ENCODE data around the gene FAM50A.

The FAM50A gene

DNA sequence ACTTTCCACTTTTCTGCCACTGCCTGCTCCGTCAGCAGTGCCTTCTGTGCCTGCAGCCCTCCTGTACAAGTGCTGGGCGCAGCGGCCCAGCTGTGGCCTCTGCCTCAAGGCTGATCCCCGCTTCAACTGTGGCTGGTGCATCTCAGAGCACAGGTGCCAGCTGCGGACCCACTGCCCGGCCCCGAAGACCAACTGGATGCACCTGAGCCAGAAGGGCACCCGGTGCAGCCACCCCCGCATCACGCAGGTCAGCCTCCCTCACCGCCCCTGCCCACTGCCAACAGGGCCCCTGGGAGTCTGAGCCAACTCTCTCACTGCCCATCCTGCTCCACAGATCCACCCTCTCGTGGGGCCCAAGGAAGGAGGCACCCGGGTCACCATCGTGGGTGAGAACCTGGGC lies 21.7 kb downstream of the FAM50A start:
- H3K27ac ChIP-seq (replicated peaks), result no peak overlapping the region
- no peak for DNase-seq (ENCODE audit: low read depth in 1 of 2, low spot score in 1 of 2)
- TF ChIP-seq CTCF (IDR thresholded peaks at IDR 0.05; ENCODE audit: insufficient read depth, low read length) (no peak), POLR2AphosphoS5 (IDR thresholded peaks at IDR 0.05; ENCODE audit: low read depth) (no peak), SPI1 (IDR thresholded peaks at IDR 0.05; ENCODE audit: borderline replicate concordance, low read depth) (no peak), GABPA (IDR thresholded peaks at IDR 0.05; ENCODE audit: low read depth) (no peak), REST (IDR thresholded peaks at IDR 0.05; ENCODE audit: insufficient replicate concordance, low read depth) (no peak)
- no peak overlapping the region for H3K4me3 ChIP-seq (replicated peaks; ENCODE audit: insufficient read depth, low read length)
- H3K27me3 ChIP-seq (ENCODE audit: insufficient read depth, poor library complexity, severe bottlenecking), result no peaks in the 10 kb centered on the region

GRCh38 chrX:154466036-154466435 lies 22.1 kb downstream of the FAM50A start:
- no peaks in the 10 kb centered on the region for H3K27me3 ChIP-seq (ENCODE audit: insufficient read depth, poor library complexity, severe bottlenecking)
- TF ChIP-seq REST (IDR thresholded peaks at IDR 0.05; ENCODE audit: insufficient replicate concordance, low read depth) (no peak), GABPA (IDR thresholded peaks at IDR 0.05; ENCODE audit: low read depth) (no peak), SPI1 (IDR thresholded peaks at IDR 0.05; ENCODE audit: borderline replicate concordance, low read depth) (no peak), POLR2AphosphoS5 (IDR thresholded peaks at IDR 0.05; ENCODE audit: low read depth) (no peak), CTCF (IDR thresholded peaks at IDR 0.05; ENCODE audit: insufficient read depth, low read length) (no peak)
- H3K27ac ChIP-seq (replicated peaks), result no peak overlapping the region
- peak in 1 of 2 experiments; percentile 8 for DNase-seq (ENCODE audit: low read depth in 1 of 2, low spot score in 1 of 2)
- H3K4me3 ChIP-seq (replicated peaks; ENCODE audit: insufficient read depth, low read length), result no peak overlapping the region

DNA sequence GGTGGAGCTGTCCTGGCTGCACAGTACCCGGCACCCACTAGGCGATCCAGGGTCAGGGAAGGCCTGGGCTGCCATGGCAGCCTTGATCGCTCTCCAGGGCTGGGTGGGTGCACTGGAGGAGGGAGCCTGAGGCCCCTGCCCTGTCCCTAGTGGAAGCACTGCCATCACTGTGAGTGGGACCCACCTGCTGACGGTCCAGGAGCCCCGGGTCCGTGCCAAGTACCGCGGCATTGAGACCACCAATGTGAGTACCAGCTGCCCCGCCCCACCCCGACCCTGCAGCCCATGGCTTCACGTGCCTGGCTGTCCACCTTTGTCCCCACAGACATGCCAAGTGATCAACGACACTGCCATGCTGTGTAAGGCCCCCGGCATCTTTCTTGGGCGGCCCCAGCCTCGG lies 23.0 kb downstream of the FAM50A start:
- DNase-seq (ENCODE audit: low read depth in 1 of 2, low spot score in 1 of 2), result no peak
- Histone ChIP-seq H3K27me3 (ENCODE audit: insufficient read depth, poor library complexity, severe bottlenecking) (no peaks in the 10 kb centered on the region), H3K4me3 (replicated peaks; ENCODE audit: insufficient read depth, low read length) (no peak overlapping the region), H3K27ac (replicated peaks) (no peak overlapping the region)
- TF ChIP-seq REST (IDR thresholded peaks at IDR 0.05; ENCODE audit: insufficient replicate concordance, low read depth), result no peak
- no peak for TF ChIP-seq CTCF (IDR thresholded peaks at IDR 0.05; ENCODE audit: insufficient read depth, low read length)
- no peak for TF ChIP-seq POLR2AphosphoS5 (IDR thresholded peaks at IDR 0.05; ENCODE audit: low read depth)
- TF ChIP-seq GABPA (IDR thresholded peaks at IDR 0.05; ENCODE audit: low read depth), result no peak
- no peak for TF ChIP-seq SPI1 (IDR thresholded peaks at IDR 0.05; ENCODE audit: borderline replicate concordance, low read depth)

Data from HL-60 (cell line).